ENCODE data around the gene FLOT2. TPM values are rescaled to one million over a fixed set of nuclear protein-coding genes. Genes with fewer than 3 reads are reported as not detected.
A peak's percentile ranks its signal among the peaks of the same experiment; 100 is the strongest.

The FLOT2 gene
- total RNA-seq = 251 and 270 TPM in 2 replicates
- total RNA-seq (2013) = 104 TPM
- polyA plus RNA-seq = 196 and 202 TPM in 2 replicates
- polyA minus RNA-seq = 82.4 and 97.0 TPM in 2 replicates

GRCh38 chr17:28896884-28897768 is at the start of gene FLOT2:
Gene FLOT2, minus strand, starts transcription at chr17:28897733. Its CDS starts 159 bp downstream, at chr17:28897574.
- TF ChIP-seq CTCF (IDR thresholded peaks at IDR 0.05) (peak; percentile 57), EZH2 (IDR thresholded peaks at IDR 0.05; ENCODE audit: borderline replicate concordance, insufficient read depth, low read depth, low read length, poor library complexity, severe bottlenecking) (no peak)
- H3K9me3 ChIP-seq (ENCODE audit: control extremely low read depth in 1 of 3, control insufficient read depth in 2 of 3, insufficient read depth in 1 of 3, low read length in 2 of 3) = no peaks in the 10 kb centered on the region
- WGBS (ENCODE audit: insufficient coverage) = under 1% methylated on average over 67 of the region's 73 CpGs
- POLR2A ChIA-PET = interaction anchor here (0.6 to 3.1 kb wide), 11 partner anchors 19 to 283 kb away, joined by 3 to 12 read pairs (median 6); partner anchors contain the start of genes BLTP2, ERAL1 and MYO18A
- H3K36me3 ChIP-seq (replicated peaks in 1 of 2; ENCODE audit: control extremely low read depth in 1 of 2, control insufficient read depth in 1 of 2, extremely low read depth in 1 of 2, insufficient read depth in 2 of 2, low read length in 1 of 2) = peaks cover 0 to 5% of the 10 kb centered on the region in 2 experiments
- no peaks in the 10 kb centered on the region for H3K27me3 ChIP-seq (replicated peaks in 1 of 4; ENCODE audit: control extremely low read depth in 1 of 4, control insufficient read depth in 3 of 4, insufficient read depth in 4 of 4, low read length in 3 of 4)
- intact Hi-C loops (cut with micrococcal nuclease) = loop anchor here (1.0 kb wide), 2 partner anchors 134 to 169 kb away; partner anchors contain the start of gene NEK8
- H4K20me1 ChIP-seq (ENCODE audit: control insufficient read depth, insufficient read depth, low read length, poor library complexity, severe bottlenecking) = peaks cover 11% of the 10 kb centered on the region
- Mint-ChIP-seq H3K27me3 (no peaks in the 10 kb centered on the region), H3K4me1 (peaks cover 68% of the 10 kb centered on the region), H3K9me3 (ENCODE audit: insufficient read depth) (no peaks in the 10 kb centered on the region), H3K27ac (peak within 1 kb of the TSS; percentile 99), H3K4me3 (peak within 1 kb of the TSS; percentile 97)
- CTCF ChIA-PET = interaction anchor here (0.9 to 9.1 kb wide), 21 partner anchors 9 to 170 kb away, joined by 3 to 137 read pairs (median 5); partner anchors contain the start of genes FAM222B, PHF12 and TLCD1
- H3K4me3 ChIP-seq (ENCODE audit: control extremely low read depth in 1 of 5, extremely low read depth in 1 of 5, insufficient read depth in 1 of 5, low read depth in 2 of 5, low read length in 4 of 5) = peak within 1 kb of the TSS; percentile 71 to 95 (median 82)
- H3K4me1 ChIP-seq (ENCODE audit: control insufficient read depth in 2 of 2, insufficient read depth in 2 of 2, low read length in 2 of 2) = peaks cover 62 to 73% of the 10 kb centered on the region in 2 donors
- DNase-seq (peak; percentile 76), ATAC-seq (ENCODE audit: low read depth) (peak; percentile 60)
- peak within 1 kb of the TSS; percentile 84 for H3K4me2 ChIP-seq (replicated peaks; ENCODE audit: low read depth, low read length, poor library complexity, severe bottlenecking)
- peak within 1 kb of the TSS; percentile 82 to 97 for H3K27ac ChIP-seq (ENCODE audit: low read length in 2 of 2)
- H2AFZ ChIP-seq (ENCODE audit: insufficient read depth, low read depth, low read length, poor library complexity, severe bottlenecking) = peak within 1 kb of the TSS; percentile 91
- H3K9ac ChIP-seq (ENCODE audit: low read length) = peak within 1 kb of the TSS; percentile 92
- H3K79me2 ChIP-seq (ENCODE audit: control insufficient read depth, insufficient read depth, low read length) = peaks cover 87% of the 10 kb centered on the region

Data from B cell (primary cell).